GM12878 (cell line): ENCODE measurements around the gene SALL3. TPM values are rescaled to one million over a fixed set of nuclear protein-coding genes. Genes with fewer than 3 reads are reported as not detected.

Experiments
- ATAC-seq: fragments of 200-7000 bp; cut with Tn5 transposase; 3 replicates; pipeline ENCODE4 v1.9.1; 2020; ENCODE audit warnings: mild to moderate bottlenecking, moderate library complexity
- BruUV-seq: library from RNA; stranded (reverse); fragments of 400-500 nt; replicated peaks from 2 replicates; lab custom pipeline; 2021; lab: Mats Ljungman, UMichigan
- CTCF ChIA-PET: fragments of 300-600 bp; sonication (Branson Sonifier 250); formaldehyde crosslinking; extraction: SDS; loops from one replicate; lab custom pipeline; 2021; ENCODE audit warnings: inconsistent platforms; lab: Yijun Ruan, JAX
- POLR2A ChIA-PET: fragments of 350-600 bp; formaldehyde crosslinking; extraction: SDS; loops from one replicate; lab custom pipeline; 2021; ENCODE audit warnings: inconsistent platforms; lab: Charles Lee
- RAD21 ChIA-PET: fragments of 300-600 bp; sonication (Branson Sonifier 250); formaldehyde crosslinking; loops from one replicate; lab custom pipeline; 2023; ENCODE audit warnings: antibody characterized with exemption; ENCODE audit not compliant: unreplicated experiment; lab: Charles Lee
- SMC1A ChIA-PET: fragments of 300-600 bp; sonication (Branson Sonifier 250); formaldehyde crosslinking; loops from one replicate; lab custom pipeline; 2023; ENCODE audit not compliant: unreplicated experiment, uncharacterized antibody; lab: Charles Lee
- DNase-seq: peaks from one replicate; pipeline ENCODE4 v3.0.0-alpha.2; 2011; ENCODE audit warnings: low read depth, low spot score
- FAIRE-seq: peaks from 3 replicates; lab custom pipeline; 2011; peaks lifted over from hg19 to GRCh38; lab: Jason Lieb, UNC
- H2AFZ ChIP-seq: 2 replicates; pipeline ENCODE4 v1.6.0; 2011; ENCODE audit warnings: low read depth, low read length, control low read depth; ENCODE audit not compliant: control insufficient read depth
- H3K27ac ChIP-seq: 2 replicates; pipeline ENCODE4 v1.5.1; 2011; ENCODE audit warnings: control low read depth; ENCODE audit not compliant: control insufficient read depth, insufficient read depth
- H3K27me3 ChIP-seq, 2 experiments: replicated peaks in 1 of 2; 2 replicates each; pipeline versions ENCODE4 v1.6.0 to v1.6.1; 2011; ENCODE audit warnings: low read length in 1 of 2; ENCODE audit not compliant: control insufficient read depth in 2 of 2, insufficient read depth in 2 of 2
- H3K36me3 ChIP-seq, 2 experiments: 2 replicates each; pipeline ENCODE4 v1.5.1; 2011; ENCODE audit warnings: low read length in 1 of 2; ENCODE audit not compliant: control insufficient read depth in 2 of 2, insufficient read depth in 2 of 2
- H3K4me1 ChIP-seq: 2 replicates; pipeline ENCODE4 v1.6.1; 2011; ENCODE audit warnings: mild to moderate bottlenecking, low read length, moderate library complexity, mixed read lengths; ENCODE audit not compliant: control insufficient read depth, insufficient read depth
- H3K4me2 ChIP-seq: 2 replicates; pipeline ENCODE4 v1.6.0; 2011; ENCODE audit warnings: control low read depth; ENCODE audit not compliant: control insufficient read depth, insufficient read depth
- H3K4me3 ChIP-seq: fragments of 200-600 bp; sonication (generic); 2 replicates; pipeline ENCODE4 v1.5.1; 2016
- H3K79me2 ChIP-seq: 2 replicates; pipeline ENCODE4 v1.6.0; 2011; ENCODE audit warnings: low read length; ENCODE audit not compliant: control insufficient read depth, insufficient read depth
- H3K9ac ChIP-seq: 2 replicates; pipeline ENCODE4 v1.8.0; 2011; ENCODE audit warnings: low read length, control low read depth, mixed read lengths; ENCODE audit not compliant: control insufficient read depth, insufficient read depth
- H3K9me3 ChIP-seq: replicated peaks from 3 replicates; pipeline ENCODE4 v1.5.1; 2011; ENCODE audit warnings: mild to moderate bottlenecking, low read length; ENCODE audit not compliant: control insufficient read depth, insufficient read depth
- H4K20me1 ChIP-seq: 2 replicates; pipeline ENCODE4 v1.6.0; 2011; ENCODE audit not compliant: control insufficient read depth, insufficient read depth
- EP300 ChIP-seq, 2 experiments: fragments of 150-350 bp in 1 of 2; IDR thresholded peaks; 2 replicates each; pipeline ENCODE4 v1.6.1; 2011 to 2012; ENCODE audit warnings: low read depth in 2 of 2, low read length in 2 of 2, borderline replicate concordance in 1 of 2, improper control_type of control experiment in 1 of 2, inconsistent platforms in 1 of 2; ENCODE audit not compliant: control insufficient read depth in 1 of 2
- HDAC6 ChIP-seq: fragments of 200-600 bp; sonication (generic); IDR thresholded peaks from one replicate; pipeline ENCODE4 v1.8.0; 2017; ENCODE audit warnings: antibody characterized with exemption; ENCODE audit not compliant: unreplicated experiment
- IKZF1 ChIP-seq: fragments of 450-650 bp; conservative IDR thresholded peaks from 2 replicates; pipeline ENCODE4 v1.6.1; 2017; ENCODE audit warnings: antibody characterized with exemption, mild to moderate bottlenecking
- IRF4 ChIP-seq: IDR thresholded peaks from 2 replicates; pipeline ENCODE4 v1.6.1; 2011; ENCODE audit warnings: low read depth, low read length
- JUND ChIP-seq: IDR thresholded peaks from 2 replicates; pipeline ENCODE4 v1.6.1; 2012; ENCODE audit warnings: low read depth, mild to moderate bottlenecking, low read length, improper control_type of control experiment, moderate library complexity
- MYB ChIP-seq: fragments of 150-350 bp; IDR thresholded peaks from 2 replicates; pipeline ENCODE4 v1.6.1; 2014; ENCODE audit warnings: mild to moderate bottlenecking, low read depth, low read length, borderline replicate concordance
- NFXL1 ChIP-seq: fragments of 450-650 bp; IDR thresholded peaks from 2 replicates; pipeline ENCODE4 v1.6.1; 2017; ENCODE audit warnings: antibody characterized with exemption, mild to moderate bottlenecking, borderline replicate concordance
- NFYA ChIP-seq: IDR thresholded peaks from 2 replicates; pipeline ENCODE4 v1.6.1; 2011; ENCODE audit warnings: low read depth, mild to moderate bottlenecking, low read length, improper control_type of control experiment, borderline replicate concordance
- PML ChIP-seq: IDR thresholded peaks from 2 replicates; pipeline ENCODE4 v1.6.1; 2012; ENCODE audit warnings: low read length, inconsistent platforms
- POLR2AphosphoS5 ChIP-seq: IDR thresholded peaks from 2 replicates; pipeline ENCODE4 v1.6.1; 2011; ENCODE audit warnings: mild to moderate bottlenecking, low read length, inconsistent platforms
- POU2F2 ChIP-seq: IDR thresholded peaks from 3 replicates; pipeline ENCODE4 v1.6.1; 2011; ENCODE audit warnings: low read depth, mild to moderate bottlenecking, low read length, borderline replicate concordance
- STAT3 ChIP-seq: IDR thresholded peaks from 2 replicates; pipeline ENCODE4 v1.6.1; 2011; ENCODE audit warnings: low read depth, low read length, improper control_type of control experiment
- YY1 ChIP-seq: IDR thresholded peaks from 2 replicates; pipeline ENCODE4 v1.6.1; 2011; ENCODE audit warnings: low read depth, mild to moderate bottlenecking, low read length
- WGBS: methylation state at CpG from one replicate; pipeline ENCODE4 v1.1.6; 2016; ENCODE audit warnings: low lambda C conversion rate; ENCODE audit not compliant: insufficient replicate concordance, insufficient coverage; ENCODE audit errors: missing lambda C conversion rate; 5-methylcytosine and 5-hydroxymethylcytosine counted together
- in situ Hi-C: fragments of 300-500 bp; cut with MboI; formaldehyde crosslinking; loops from 9 replicates; pipeline ENCODE4 v1.14.3; 2018; ENCODE audit warnings: mixed read lengths
- intact Hi-C: fragments of 100-400 bp; cut with micrococcal nuclease; formaldehyde crosslinking; loops from one replicate; pipeline ENCODE4 v1.14.2; 2022; ENCODE audit not compliant: unreplicated experiment
- polyA plus RNA-seq, 11 experiments: library from polyadenylated mRNA; depleted of rRNA in 4 of 11; unstranded in 6 of 11; stranded (reverse) in 5 of 11; fragments of >200 nt; fragmentation: Nextera tagmentation in 4 of 11; fragmentation: Illumina TruSeq in 1 of 11; extraction: Ambion mirVana in 4 of 11; extraction: Trizol in 1 of 11; gene quantifications; 1 replicate in 1 of 11; 2 replicates in 10 of 11; pipeline versions ENCODE4 v1.2.1 to v1.2.3, GENCODE V29; 2011 to 2016; ENCODE audit warnings: inconsistent platforms in 2 of 11, missing spikeins in 2 of 11, low read depth in 1 of 11
- total RNA-seq, 4 experiments: library from RNA; depleted of rRNA in 3 of 4; stranded (reverse); fragments of >200 nt in 3 of 4; fragmentation: Illumina TruSeq in 1 of 4; extraction: Trizol in 1 of 4; gene quantifications; 2 replicates each; pipeline versions ENCODE4 v1.2.1 to v1.2.3, GENCODE V29; 2013 to 2021
- TF ChIP-seq, protein P1 (sequence below): IDR thresholded peaks from 2 replicates; pipeline ENCODE4 v1.6.1; 2012; ENCODE audit warnings: low read depth, low read length, improper control_type of control experiment
- TF ChIP-seq, protein P2 (sequence below): IDR thresholded peaks from 2 replicates; pipeline ENCODE4 v1.6.1; 2011; ENCODE audit warnings: low read depth, mild to moderate bottlenecking, low read length, moderate library complexity, borderline replicate concordance; ENCODE audit errors: extremely low read depth

Gene SALL3
- total and polyA plus RNA-seq, 10 of the 15 experiments (the other 5 are each of a cell fraction or from before 2014, with no cell fraction given) = 0.01 to 0.10 (median 0.07) TPM; not detected in 7

DNA sequence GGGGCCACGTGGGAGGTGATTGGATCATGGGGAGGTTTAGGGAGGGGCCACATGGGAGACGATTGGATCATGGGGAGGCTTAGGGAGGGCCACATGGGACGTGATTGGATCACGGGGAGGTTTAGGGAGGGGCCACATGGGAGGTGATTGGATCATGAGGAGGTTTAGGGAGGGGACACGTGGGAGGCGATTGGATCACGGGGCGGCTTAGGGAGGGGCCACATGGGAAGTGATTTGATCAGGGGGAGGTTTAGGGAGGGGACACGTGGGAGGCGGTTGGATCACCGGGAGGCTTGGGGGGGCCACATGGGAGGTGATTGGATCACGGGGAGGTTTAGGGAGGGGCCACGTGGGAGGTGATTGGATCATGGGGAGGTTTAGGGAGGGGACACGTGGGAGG lies 22.5 kb upstream of the SALL3 start:
- RAD21 ChIA-PET = no interaction called here
- H3K79me2 ChIP-seq = no peaks in the 10 kb centered on the region
- no peaks in the 10 kb centered on the region for H3K36me3 ChIP-seq
- BruUV-seq = no TSS peak
- 28% methylated on average over 13 of the region's 14 CpGs for WGBS
- no peak overlapping the region for H3K4me3 ChIP-seq
- intact Hi-C loops = no loop called here
- no peaks in the 10 kb centered on the region for H3K4me1 ChIP-seq
- no peak for ATAC-seq
- TF ChIP-seq JUND (no peak), HDAC6 (no peak), POLR2AphosphoS5 (no peak), MYB (no peak), EP300 (IDR thresholded peaks at IDR 0.05; ENCODE audit: borderline replicate concordance in 1 of 2, control insufficient read depth in 1 of 2, low read depth in 2 of 2, low read length in 2 of 2) (no peak), NFYA (no peak), STAT3 (no peak), POU2F2 (no peak), NFXL1 (no peak), IRF4 (no peak), YY1 (no peak), IKZF1 (no peak), PML (no peak)
- TF ChIP-seq, protein P1, sequence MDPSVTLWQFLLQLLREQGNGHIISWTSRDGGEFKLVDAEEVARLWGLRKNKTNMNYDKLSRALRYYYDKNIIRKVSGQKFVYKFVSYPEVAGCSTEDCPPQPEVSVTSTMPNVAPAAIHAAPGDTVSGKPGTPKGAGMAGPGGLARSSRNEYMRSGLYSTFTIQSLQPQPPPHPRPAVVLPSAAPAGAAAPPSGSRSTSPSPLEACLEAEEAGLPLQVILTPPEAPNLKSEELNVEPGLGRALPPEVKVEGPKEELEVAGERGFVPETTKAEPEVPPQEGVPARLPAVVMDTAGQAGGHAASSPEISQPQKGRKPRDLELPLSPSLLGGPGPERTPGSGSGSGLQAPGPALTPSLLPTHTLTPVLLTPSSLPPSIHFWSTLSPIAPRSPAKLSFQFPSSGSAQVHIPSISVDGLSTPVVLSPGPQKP = no peak
- TF ChIP-seq, protein P2, sequence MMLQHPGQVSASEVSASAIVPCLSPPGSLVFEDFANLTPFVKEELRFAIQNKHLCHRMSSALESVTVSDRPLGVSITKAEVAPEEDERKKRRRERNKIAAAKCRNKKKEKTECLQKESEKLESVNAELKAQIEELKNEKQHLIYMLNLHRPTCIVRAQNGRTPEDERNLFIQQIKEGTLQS = no peak
- TF ChIP-seq, all 136 proteins: peak for 0
- POLR2A ChIA-PET = no interaction called here
- no peak overlapping the region for H3K4me2 ChIP-seq
- H3K9ac ChIP-seq = no peak overlapping the region
- no peak overlapping the region for H2AFZ ChIP-seq
- H3K27ac ChIP-seq = no peak overlapping the region
- H3K9me3 ChIP-seq = no peaks in the 10 kb centered on the region; the same call in 2 of the 3 replicates
- no peak for FAIRE-seq
- SMC1A ChIA-PET = no interaction called here
- CTCF ChIA-PET = no interaction called here
- no peak for DNase-seq
- in situ Hi-C loops = loop anchor here (25.0 kb wide), 1 partner anchor 420 kb away; no protein-coding TSS in a partner anchor
- H3K27me3 ChIP-seq = no peaks in the 10 kb centered on the region
- H4K20me1 ChIP-seq = no peaks in the 10 kb centered on the region
